ENCODE measurements around the gene CR2.
"Not testable (repeated sequence)": the region's sequence is repeated elsewhere in the genome, so short reads cannot be mapped to it uniquely, and the experiment has no call there.

Gene CR2

DNA sequence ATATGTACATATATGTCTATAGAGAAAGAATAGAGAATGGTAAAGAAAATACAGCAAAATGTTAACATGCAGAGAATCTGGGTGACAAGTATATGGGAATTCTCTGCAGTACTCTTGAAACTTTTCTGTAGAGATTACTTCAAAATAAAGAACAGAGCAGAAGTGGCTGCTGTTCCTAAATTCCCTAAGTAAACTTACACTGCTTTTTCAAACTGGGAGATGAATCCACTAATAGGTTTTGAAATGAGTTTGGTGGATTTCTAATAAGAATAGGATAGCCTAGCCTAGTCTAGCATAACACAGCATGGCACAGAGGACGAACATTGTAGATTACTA is 450 bp upstream of the CR2 start:
- no peak for DNase-seq

DNA sequence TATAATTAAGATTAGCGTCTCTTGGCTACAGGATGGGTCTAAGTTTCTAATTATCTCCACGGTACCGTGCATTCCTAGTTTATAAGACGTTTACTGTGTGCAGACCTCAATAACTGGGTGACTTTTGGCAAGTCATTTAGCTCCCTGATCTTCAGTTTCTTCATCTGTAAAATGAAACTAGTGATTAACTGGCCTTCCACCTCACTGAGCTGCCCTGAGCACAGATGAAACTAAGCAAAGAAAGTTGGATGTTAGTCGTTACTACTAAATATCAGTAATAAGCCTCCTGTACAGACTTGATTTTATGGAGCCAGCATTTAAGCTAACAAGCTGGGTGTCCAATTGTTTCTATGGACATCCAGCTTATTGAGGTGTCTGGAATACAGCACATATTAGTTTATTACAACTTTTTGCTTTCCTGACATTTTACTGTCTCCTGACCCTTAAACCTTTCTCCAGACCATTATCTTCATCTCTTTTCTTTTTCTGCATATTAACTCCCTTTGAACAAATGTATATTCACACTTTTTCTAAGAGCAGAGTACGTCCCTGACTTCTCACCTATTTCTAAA is 1.1 kb downstream of the CR2 start:
- no peak for DNase-seq

DNA sequence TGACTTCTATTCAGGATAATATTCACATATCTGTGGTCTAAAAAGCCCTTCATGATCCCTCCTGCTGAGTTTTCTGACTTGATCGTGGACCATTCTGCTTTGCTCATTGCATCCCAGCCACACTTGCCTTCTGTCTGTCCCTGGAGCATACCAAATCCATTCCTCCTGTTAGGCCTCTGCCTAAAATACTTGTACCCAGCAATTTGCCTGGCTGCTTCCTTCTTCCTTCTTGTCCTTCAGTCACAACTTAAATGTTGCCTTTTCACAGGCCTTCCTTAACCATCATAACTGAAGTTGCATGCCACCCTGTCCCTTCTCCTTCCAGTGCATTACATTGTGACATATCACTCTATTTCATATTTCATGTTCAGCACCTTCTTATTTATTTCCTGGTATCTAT is 4.3 kb downstream of the CR2 start:
- DNase-seq = no peak

DNA sequence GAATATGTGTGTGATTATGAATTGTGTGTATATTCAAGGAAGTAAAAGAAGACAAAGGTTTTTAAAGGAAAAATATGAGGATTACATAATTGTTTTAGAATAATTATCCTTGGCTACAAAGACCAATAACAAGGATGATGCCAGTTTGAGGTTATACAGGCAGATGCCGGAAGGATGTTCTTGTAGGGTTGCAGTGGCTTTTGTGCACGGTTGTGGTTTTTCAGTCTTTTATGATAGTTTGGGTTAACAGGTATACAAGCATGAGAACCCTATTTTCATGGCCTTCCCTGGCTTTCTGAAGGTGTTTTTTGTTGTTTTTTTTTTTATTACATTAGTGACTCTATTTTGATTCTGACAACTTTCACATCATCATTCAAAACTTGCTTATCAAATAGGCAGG is 4.9 kb downstream of the CR2 start:
- DNase-seq = no peak

DNA sequence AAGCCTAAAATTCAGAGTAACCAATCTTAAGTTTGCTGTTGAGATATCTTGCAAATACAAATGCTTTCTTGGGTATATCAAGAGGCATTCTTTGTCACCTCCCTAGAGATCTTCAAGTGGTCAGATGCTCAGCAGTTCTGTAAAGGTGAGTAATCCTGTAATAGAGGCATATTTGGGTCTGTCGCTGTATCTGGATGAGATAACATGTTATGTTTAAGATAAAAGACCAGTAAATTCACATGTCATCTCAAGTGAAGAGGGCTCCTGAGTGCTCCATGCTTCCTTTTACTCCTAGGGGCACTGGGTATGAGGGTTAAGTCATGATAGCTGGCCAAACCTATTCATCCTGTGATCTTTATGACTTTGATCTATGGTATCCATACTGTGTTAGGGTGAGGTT is 7.5 kb downstream of the CR2 start:
- no peak for DNase-seq

DNA sequence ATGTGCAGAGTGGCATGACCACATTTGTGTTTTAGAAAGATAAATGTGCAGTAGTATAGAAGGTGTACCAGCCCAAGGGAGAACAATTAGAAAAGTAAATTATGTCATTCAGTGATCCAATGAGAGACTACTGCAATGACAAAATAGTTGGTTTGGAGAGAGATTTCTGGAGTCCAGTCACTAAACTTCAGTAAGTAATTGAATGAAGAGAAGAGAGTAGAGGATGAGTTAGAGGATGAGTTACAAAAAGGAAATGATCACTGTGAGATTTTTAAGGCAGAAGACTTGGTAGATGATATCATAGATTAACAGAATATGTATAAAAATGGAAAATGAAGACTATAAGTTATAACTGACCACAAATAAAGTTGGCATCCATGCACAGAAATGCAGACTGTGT is 8.4 kb downstream of the CR2 start:
- DNase-seq = no peak

DNA sequence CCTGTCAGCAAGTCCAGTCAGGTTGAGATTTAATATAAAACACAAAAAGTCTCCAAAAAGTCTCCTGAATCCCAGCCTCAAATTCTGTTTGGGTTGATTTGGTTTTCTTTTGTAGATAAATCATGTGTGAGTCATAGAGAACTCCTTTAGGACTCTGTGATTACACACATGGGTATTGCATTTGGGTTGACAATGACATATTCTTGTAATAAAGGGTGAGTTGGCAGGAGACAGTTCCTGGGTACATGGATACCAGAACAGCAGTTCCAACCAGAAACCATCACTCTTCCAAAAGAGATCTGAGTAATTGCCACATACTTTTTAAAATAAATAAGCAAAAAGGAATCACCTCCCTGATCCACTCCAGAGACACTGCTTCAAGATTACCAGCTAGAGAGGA is 8.9 kb downstream of the CR2 start:
- DNase-seq = no peak

DNA sequence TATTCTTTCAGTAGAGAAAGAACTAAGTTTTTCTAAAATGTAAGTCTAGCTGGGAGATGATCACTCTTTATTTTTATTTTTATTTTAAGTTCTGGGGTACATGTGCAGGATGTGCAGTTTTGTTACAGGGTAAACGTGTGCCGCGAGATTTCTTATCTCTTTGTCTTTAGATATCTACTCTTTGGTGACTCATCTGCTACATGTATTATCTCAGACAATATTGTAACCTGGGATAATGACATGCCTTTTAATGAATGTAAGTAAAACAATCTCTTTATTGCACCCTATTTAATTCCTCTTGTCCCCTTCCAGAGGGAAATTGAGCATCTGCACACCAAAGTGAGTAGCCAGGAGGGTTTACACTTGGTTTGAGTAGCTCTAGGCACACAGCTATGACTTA is 9.4 kb downstream of the CR2 start:
- no peak for DNase-seq

DNA sequence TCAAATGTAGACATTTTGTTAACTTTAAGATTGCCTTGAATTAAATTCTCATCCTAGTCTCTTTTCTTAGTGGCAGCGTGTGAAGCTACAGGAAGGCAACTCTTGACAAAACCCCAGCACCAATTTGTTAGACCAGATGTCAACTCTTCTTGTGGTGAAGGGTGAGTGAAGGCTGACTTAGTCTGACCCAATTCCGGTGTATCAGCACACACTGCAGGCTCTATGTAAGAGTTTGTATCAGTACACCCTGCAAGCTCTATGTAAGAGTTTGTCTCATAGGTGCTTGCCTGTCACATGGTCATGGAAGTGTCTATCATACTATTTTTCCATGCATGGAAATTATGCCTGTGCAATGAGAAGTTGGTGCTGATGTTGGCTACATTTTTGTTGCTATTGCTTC is 16.8 kb downstream of the CR2 start:
- no peak for DNase-seq

DNA sequence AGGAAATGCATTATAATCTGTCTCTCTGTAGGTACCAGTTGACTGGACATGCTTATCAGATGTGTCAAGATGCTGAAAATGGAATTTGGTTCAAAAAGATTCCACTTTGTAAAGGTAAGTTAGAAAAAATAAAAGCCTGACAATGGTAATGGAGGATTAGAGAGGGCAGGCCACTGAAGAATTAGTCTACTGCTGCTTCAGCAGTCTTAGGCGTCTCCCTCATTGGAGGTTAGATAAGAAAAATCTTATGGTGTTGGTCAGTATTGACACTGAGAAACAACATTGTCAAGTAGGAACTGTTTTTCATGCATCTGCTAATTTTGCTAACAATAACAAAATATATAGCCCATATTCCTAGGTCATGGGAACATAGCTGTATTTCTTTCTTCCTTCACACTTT is 20.1 kb downstream of the CR2 start:
- no peak for DNase-seq

DNA sequence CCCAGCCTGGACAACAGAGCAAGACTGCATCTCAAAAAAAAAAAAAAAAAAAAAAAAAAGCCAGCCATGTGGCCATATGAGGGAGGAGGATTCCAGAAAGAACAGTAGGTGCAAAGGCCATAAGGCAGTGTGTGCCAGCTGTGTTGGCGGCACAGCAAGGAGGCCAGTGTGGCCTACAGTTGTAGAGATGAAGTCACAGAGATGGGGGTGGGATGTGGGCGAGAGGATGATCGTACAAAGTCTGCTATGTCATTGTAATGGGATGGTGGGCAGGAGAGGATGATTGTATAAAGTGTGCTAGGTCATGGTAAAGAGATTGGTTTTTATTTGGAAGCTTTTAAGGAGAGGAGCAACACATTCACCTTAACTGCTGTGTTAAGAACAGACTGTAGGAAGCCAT is 32.1 kb downstream of the CR2 start:
- DNase-seq = no peak

DNA sequence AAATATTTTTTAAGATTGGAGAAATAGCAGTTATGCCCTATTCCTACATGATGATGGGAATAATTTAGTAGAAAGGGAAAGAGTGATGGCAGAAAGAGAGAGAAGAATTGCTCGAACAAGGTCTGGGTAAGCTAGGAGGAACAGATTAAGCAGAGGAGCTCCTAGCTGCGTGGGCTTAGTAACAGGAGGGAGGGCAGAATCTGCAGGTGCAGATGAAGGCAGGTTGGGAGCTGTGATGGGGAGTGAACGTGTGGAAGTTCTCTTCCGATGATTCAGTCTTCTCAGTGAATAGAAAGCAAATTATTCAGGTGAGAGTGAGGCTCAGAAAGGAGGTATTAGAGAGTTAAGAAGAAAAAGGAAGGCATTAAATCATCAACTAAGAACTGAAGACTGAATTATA is 33.5 kb downstream of the CR2 start:
- no peak for DNase-seq

DNA sequence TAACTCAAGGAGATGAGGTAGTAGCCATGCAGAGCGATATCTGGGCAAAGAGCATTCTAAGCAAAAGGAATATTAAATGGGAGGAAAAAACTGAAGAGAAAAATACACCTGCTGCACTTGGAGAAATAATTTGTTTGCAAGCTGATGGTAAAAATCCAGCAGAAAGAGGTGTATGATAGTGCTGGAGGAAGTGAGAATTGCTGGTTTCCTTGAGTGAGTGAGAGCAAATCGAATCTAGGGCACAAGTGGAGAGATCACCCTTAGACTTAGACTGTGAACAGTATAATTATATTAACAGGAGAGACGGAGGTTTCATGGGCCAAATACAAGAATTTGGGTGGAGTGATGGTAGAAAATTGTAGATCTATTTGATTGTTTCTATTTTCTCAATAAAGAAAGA is 39.1 kb downstream of the CR2 start:
- no peak for DNase-seq

DNA sequence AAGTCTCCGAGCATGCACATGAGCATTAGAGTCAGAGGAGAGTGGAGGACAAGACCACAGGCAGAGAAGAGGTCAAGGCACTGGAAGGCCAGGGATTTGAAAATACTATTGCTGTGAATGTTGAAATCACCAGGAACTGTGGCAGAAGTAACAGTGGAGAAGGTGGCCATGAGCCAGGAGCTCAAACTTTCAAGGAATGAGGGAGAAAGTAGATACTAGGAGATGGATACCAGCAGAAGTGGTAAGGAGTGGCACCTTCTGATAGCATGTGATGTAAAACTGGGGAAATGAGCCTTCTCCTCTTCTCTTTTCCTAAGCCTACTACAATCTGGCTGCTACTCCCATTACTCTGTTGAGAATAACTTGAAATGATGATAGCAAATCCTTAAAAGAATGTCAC is 40.0 kb downstream of the CR2 start:
- no peak for DNase-seq

DNA sequence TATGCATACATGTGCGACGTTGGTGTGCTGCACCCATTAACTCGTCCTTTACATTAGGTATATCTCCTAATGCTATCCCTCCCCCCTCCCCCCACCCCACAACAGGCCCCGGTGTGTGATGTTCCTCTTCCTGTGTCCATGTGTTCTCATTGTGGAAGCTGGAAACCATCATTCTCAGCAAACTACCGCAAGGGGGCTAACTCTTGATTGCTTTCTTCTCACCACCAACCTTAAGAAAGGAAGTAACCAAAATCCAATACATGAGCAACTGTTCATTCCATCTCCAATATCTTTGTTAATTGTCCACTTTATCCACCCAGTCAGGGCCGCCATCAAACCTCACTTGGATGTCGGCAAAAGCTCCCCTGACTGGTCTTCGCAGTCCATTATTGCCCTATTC is 41.2 kb downstream of the CR2 start:
- DNase-seq = not testable (repeated sequence)

DNA sequence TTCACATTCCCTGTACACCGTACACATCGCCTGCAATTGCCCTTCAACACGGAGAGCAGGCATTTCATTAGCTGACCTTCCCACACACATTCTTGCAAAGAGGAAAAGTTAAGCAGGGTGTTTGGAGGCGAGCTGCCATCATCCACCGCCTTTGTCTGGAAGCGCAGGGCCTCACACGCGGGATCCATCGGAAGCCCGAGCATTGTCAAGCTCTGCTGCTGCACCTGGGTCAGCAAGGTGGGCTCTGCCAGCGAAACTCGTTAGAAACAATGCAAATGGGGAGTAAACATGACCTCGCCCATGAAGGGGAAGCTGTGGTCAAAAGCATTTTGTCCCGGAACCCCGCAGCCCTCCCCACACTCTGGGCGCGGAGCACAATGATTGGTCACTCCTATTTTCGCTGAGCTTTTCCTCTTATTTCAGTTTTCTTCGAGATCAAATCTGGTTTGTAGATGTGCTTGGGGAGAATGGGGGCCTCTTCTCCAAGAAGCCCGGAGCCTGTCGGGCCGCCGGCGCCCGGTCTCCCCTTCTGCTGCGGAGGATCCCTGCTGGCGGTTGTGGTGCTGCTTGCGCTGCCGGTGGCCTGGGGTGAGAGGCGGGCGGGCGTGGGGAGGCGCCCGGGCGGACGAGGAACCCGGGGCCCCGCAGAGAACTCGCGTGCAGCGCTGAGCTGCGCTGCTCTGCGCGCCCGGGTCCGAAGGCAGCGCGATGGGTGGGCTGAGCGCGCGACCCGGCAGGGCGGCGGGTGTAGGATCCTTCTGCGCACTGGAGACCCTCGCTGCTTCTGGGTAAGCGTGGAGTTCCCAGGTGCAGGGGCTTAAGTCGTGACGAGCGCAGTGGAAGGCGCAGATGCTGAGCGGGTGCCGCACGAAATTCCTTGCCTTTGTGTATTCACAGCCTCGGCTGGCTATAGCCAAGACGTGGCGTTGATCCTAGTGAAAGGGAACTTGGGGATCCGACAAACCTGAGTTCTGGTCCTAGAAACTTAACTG is 42.0 kb downstream of the CR2 start, which contains the start of gene CR1:
TSS of gene CR1 (plus strand) at position 357 of the 992 bp plus-strand sequence. CDS start at position 468, 111 bp downstream.
- peak; percentile 2 for DNase-seq

DNA sequence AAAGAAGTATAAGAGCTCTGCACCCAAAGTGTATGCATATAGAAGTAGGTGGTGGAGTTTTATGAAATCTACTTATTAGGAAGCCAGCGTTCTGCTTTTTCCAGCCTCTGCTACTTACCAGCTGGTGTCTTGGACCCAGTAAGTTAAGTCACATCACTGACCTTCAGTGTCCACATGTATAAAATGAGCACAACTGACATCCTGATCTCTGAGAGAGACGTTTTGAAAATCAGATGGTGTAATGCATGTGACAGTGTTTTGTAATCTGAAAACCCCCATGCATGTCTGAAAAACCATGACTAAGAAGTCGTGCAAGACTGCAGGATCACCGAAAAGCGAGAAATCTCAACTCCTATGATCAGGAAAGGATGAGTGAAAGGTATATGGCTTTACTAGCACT is 43.8 kb downstream of the CR2 start:
- no peak for DNase-seq

DNA sequence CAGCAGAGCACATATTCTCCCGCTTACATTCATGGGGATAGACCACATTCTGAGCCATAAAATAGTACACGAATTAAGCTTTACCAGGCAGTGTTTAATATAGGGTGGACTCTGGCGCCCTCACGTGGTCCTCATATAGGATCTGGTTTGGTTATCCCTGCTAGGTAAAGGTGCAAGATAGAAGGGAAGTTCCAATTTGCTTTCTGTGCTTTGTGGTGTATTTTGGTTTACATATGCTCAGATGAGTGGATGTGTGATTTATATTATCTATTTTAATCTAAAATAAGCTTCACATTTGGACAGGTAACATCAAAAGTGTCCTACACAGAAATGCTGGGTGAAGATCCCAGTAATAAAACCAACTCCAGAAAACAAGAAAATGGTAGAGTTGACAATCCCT is 45.4 kb downstream of the CR2 start:
- DNase-seq = peak; percentile 27

DNA sequence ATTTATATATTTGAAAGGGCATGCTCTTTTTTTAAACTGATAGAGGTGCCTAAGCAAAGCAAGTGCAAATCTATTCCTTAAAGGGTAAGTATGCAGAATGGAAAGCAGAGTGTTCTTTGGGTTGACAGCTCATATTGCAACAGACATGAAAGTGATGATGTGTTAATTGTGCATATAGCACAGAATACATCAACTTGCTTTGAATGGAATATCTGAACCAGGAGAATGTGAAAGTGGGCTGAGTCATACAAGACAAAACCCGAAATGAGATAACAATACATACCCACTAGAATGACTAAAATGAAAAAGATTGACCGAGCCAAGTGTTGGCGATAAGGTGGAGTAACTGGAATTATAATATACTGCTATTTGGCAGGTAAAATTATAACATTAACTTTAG is 46.2 kb downstream of the CR2 start:
- no peak for DNase-seq

DNA sequence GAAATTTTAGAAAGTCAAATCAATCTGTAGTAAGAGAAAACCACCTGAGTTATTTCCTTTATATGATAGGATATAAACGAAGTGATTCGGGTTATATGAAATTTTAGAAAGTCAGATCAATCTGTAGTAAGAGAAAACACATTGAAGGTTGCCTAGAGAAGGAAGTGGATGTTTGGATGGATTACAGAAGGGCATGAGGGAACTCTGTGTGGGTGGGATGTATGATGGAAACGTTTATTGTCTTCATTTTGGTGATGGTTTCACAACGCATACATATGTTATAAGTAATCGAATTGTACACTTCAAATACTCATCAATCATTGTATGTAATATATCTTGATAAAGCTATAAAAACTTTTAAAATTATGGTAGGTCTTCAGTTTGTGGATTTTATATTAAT is 46.9 kb downstream of the CR2 start:
- DNase-seq = no peak

DNA sequence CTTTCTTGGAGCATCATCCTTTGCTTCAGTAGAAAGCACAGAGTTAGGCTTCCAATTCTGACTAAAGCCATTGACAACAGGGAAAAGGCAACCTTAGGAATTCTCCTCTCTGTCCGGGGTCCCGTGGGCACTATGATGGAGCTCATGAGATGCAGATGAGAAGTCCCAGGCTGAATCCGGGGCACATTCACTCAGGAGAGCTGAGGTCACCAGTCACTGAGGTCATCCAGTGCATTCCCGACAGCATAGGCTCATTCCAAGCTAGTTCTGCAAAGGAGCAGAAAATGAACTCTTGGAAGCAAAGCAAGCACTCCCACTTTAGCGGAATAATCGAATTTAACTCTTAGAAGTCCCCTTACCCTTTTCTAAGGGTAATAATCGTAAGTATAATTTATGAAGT is 48.6 kb downstream of the CR2 start:
- DNase-seq = no peak

DNA sequence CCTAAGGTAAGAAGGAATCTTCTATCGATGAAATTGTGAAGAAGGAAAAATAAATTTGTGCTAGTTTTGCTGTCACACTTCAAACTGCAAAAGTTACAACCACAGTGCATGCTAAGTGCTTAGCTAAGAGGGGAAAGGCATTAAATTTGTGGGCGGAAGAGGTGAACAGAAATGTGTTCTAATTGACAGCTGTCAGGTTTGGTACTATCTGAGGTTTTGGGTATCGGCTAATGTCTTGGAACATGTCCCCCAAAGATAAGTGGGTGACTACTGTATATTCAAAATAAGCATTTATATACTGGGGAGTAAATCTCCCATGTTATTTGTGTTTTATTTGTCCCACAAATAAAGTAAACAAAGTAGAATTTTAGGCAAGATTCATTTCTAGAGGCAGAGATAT is 49.8 kb downstream of the CR2 start:
- no peak for DNase-seq

DNA sequence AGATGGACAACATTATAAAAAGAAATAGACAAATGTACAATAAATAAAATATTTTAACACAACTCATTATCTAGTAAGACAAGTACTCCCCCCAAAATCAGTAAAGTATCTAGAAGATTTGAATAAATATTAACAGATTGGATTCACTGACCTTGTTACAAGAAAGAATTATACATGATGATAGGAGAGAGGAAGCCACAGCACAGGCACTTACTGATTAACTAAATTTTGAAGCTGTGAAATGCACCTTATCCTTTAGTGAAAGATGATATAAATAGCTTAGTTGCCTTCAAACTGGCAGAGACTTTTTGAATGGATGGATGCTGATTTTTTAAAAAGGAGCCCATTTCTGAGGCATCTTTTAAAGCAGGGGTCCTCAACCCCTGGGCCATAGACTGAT is 50.3 kb downstream of the CR2 start:
- no peak for DNase-seq

DNA sequence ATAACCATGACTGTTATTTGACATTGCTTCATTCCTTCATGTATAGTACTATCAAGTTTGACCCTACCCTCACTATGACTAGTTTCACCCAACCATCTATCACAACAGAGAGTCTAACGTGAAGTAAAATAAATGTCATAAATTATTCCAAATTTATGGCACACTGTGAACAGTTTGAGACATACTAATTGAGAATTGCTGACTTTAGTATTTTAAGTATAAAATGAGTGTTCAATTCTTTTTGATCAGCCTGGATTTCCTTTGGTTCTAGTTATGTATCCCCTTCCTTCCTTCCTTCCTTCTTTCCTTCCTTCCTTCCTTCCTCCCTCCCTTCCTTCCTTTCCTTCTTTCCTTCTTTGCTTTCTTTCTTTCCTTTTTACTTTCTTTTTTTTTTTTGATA is 56.3 kb downstream of the CR2 start:
- DNase-seq = no peak

DNA sequence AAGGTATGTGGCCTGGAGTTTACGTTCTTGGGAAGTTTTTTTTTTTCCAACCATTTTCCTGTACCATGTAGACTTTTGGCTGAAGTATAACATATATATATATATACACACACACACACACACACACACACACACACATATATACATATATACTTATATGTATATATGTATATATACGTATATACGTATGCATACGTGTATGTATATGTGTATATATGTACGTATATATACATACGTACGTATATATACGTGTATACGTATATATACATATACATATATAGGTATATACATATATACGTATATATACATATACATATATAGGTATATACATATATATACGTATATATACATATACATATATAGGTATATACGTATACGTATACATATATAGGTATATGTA is 60.8 kb downstream of the CR2 start:
- no peak for DNase-seq
